Measurements from ENCODE around the gene GMPPA. TPM values are rescaled to one million over a fixed set of nuclear protein-coding genes. Genes with fewer than 3 reads are reported as not detected.
A peak's percentile ranks its signal among the peaks of the same experiment; 100 is the strongest.

Gene GMPPA
- total RNA-seq, 1 donor from 2014 or later, result 21.6 TPM

GRCh38 chr2:219543596-219544358 is 45.1 kb downstream of the GMPPA start, which contains the start of the genes CHPF and TMEM198:
Gene CHPF, minus strand, starts transcription at chr2:219543809. Its CDS starts 271 bp downstream, at chr2:219543538.
Gene TMEM198, plus strand, starts transcription at chr2:219544028. Its CDS starts 700 bp downstream, at chr2:219544728.
- ATAC-seq (peak; percentile 93), DNase-seq (peak; percentile 99)
- intact Hi-C loops (cut with micrococcal nuclease), result no loop called here

DNA sequence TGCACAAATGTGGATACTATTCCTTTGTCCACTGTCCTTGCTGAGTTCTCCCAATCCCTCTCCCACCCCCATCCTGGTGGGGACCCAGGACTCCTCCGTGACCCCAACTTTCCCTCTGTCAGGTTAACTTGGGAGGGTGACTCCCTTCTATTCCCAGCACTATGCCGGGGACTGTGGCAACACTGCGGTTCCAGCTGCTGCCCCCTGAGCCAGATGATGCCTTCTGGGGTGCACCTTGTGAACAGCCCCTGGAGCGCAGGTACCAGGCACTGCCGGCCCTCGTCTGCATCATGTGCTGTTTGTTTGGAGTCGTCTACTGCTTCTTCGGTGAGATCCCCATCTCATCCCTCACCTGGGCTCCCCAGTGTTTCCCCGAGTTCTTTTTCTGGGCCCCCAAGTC is 45.9 kb downstream of the GMPPA start:
- DNase-seq, result no peak
- intact Hi-C loops (cut with micrococcal nuclease), result no loop called here
- no peak for ATAC-seq

DNA sequence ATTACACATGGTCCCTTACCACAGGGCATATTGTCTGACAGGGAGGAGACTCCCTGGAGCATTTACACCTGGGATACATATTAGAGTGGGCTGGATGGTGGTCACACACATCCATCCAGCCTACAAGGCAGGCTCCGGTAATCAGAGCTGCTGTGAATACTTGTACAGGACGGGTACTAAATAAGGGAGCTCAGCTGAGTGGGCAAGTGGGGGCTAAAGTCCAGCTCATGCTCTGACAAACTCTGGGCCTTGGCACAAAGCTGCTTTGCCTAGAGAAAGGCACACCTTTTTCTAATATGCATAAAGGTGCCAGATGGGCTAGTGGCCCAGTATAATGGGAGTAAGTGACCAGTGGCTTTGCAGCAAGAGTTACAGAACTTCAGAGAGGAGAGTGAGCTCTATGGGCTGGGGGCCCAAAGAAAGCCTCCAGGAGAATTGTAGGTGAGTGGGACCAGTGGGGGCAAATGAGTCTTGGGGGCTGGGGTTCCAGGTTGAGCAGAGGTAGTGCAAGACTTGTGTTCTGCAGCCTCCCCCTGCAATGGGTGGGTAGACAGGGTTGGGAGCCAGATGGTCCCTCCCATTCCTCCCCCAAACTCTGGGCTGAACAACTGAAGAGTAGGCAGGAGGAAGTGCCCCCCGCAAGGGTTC is 46.7 kb downstream of the GMPPA start:
- DNase-seq (no peak), ATAC-seq (no peak)
- intact Hi-C loops (cut with micrococcal nuclease), result no loop called here

DNA sequence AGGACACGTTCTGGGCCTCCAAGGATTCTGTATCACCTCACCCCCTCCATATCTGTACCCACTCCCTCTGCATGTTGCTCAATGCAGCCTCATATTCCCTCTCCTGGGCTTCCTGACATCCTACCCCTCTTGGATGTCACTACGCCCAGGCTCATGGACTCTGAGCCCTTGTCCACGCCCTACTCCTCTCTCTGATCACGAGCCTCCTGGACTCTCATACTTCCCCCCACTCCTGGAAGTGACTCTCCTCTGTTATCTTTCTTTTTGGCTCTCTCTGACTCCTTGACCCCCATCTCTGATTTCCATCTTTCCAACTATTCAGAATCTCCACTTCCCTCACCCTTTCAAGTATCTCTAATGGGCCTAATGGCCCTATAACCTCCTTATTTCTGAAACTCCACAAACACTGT is 47.3 kb downstream of the GMPPA start:
- DNase-seq (no peak), ATAC-seq (no peak)
- intact Hi-C loops (cut with micrococcal nuclease), result no loop called here

- intact Hi-C loops (cut with micrococcal nuclease), result no loop called here
- ATAC-seq, result no peak
- no peak for DNase-seq
Measured at GRCh38 chr2:219547621-219548020, 48.9 kb downstream of the GMPPA start.

DNA sequence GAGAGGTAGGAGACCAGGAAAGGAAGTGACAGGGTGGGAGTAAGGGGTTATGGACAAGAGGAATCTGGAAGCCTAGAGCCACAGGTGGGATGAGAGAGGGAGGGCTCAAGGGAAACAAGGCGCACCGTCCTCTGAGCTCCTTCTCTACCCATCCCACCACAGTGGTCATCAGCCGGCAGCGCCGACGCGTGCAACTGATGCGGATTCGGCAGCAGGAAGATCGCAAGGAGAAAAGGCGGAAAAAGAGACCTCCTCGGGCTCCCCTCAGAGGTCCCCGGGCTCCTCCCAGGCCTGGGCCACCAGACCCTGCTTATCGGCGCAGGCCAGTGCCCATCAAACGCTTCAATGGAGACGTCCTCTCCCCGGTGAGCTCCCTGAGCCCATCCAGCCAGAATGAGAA is 50.3 kb downstream of the GMPPA start:
- intact Hi-C loops (cut with micrococcal nuclease), result no loop called here
- ATAC-seq (no peak), DNase-seq (no peak)

- ATAC-seq (no peak), DNase-seq (no peak)
- intact Hi-C loops (cut with micrococcal nuclease), result no loop called here
Measured at GRCh38 chr2:219549619-219550018, 50.9 kb downstream of the GMPPA start.

DNA sequence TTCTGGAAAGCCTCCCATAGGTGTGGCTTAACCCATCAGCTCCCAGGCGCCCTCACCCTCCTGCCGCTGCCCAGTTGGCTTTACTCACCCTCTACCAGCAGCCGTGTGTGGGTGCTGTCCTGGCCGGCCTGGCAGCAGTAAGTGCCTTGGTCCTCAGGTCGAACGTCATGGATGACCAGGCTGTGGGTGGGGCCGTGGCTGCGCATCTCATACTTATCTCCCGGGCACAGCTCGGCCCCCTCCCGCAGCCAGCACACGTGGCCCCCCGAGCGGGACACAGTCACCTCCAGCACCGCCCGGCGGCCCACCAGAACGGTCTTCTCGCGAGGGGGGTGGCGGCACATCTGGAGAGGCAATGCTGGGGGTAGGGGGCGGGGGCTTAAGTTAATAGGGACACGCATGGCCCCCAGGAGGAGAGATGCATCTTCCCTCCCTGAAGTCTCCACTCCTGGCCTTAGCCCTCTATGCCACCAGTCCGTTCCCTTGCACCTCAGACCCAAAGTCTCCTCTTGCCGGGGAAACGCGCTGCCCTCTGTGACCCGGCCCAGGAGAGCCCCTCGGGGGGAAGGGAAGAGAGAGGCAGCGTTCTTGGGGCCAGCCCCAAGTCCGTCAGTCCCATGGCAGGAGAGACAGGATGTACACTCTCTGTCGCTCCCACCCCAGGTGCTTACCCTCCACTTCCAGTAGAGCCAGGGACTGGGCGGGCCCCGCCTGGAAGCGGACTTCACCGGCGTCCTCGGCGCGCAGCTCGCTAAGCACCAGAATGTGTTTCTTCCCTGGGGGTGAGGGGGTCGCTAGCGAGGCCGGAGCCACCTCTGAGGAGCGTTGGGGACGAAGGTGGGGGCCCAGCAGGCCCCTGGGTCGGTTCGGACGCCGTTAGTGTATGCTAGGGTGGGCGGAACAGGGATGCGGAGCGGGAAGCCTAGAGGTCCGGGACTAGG is 53.0 kb downstream of the GMPPA start:
- DNase-seq (no peak), ATAC-seq (peak; percentile 2)

GRCh38 chr2:219552382-219553167 is 53.9 kb downstream of the GMPPA start:
- ATAC-seq (peak; percentile 93), DNase-seq (peak; percentile 92)
- intact Hi-C loops (cut with micrococcal nuclease), result no loop called here

More for the DNA sequence above, 53.0 kb downstream of the GMPPA start:
- intact Hi-C loops (cut with micrococcal nuclease), result no loop called here

DNA sequence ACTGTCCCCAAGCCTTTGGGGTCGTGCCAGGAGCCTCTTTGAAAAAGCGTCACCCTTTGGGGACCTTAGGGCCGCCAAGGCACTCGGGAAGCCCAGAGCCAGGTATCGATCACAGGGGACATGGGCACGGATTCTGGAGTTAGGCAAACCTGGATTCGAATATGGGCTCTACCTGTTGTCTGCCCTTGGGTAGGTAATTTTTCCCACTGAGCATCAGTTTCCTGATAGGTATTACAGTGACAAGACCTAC is 54.4 kb downstream of the GMPPA start:
- DNase-seq (no peak), ATAC-seq (no peak)
- intact Hi-C loops (cut with micrococcal nuclease), result no loop called here

GRCh38 chr2:219553463-219553963 is 54.8 kb downstream of the GMPPA start:
- DNase-seq (no peak), ATAC-seq (no peak)
- intact Hi-C loops (cut with micrococcal nuclease), result no loop called here

GRCh38 chr2:219554350-219554749 is 55.7 kb downstream of the GMPPA start:
- intact Hi-C loops (cut with micrococcal nuclease), result no loop called here
- DNase-seq (no peak), ATAC-seq (no peak)

DNA sequence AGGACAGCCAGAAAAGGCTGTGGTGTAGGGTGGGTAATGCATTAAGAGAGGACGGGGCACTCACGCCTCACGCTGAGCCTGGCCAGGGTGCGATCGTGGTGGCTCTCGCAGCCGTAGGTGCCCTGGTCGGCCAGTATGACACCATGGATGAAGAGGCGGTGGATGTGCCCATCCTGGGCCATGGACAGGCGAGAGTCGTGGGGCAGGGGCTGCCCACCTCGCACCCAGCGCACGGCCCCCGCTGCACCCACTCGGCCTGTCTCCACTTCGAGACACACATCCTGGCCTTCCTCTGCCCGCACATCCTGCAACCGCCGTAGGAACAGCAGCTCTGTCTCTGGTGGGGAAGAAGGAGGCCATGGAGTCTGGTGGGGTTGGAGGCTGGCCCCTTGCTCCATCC is 57.3 kb downstream of the GMPPA start:
- DNase-seq (no peak), ATAC-seq (no peak)
- intact Hi-C loops (cut with micrococcal nuclease), result no loop called here

DNA sequence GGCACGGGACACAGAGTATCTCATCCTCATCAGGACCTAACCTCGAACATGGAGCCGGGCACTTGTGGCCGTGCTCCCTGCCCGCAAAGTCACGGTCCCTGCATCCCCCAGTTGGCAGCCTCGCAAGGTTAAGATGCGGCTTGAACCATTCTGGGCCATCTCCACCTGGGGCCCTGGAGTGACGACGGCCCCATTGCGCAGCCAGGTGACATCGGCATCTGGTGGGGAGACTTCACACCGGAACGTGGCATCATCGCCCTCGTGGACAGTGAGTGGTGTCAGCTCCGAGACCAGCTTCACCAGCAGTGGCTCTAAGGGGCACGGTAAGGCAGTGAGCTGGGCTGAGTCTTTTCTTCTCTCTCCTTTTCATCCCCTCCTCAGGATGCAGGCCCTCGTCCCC is 57.7 kb downstream of the GMPPA start:
- intact Hi-C loops (cut with micrococcal nuclease), result no loop called here
- no peak for ATAC-seq
- peak; percentile 25 for DNase-seq

Small RNA genes within 50 kb of the gene (microRNA-seq; reads per million reads assigned to microRNA genes)
- 2.9 reads per million for gene MIR3132 (ENCODE audit: borderline number of aligned reads)

Other genes with a start within 250 kb of the GMPPA start
- not detected for gene TUBA4B, start 245.6 kb upstream of the GMPPA start, total RNA-seq
- gene TUBA4A, start 245.0 kb upstream of the GMPPA start, total RNA-seq, result 116 TPM
- 74.9 TPM for gene DNAJB2, start 219.5 kb upstream of the GMPPA start, total RNA-seq
- gene PTPRN, start 189.5 kb upstream of the GMPPA start, total RNA-seq, result not detected
- gene RESP18, start 166.1 kb upstream of the GMPPA start, total RNA-seq, result not detected
- gene DNPEP, start 111.0 kb upstream of the GMPPA start, total RNA-seq, result 74.8 TPM
- gene DES, start 80.5 kb upstream of the GMPPA start, total RNA-seq, result 14,457 TPM
- 111 TPM for gene SPEG, start 64.0 kb upstream of the GMPPA start, total RNA-seq
- not detected for gene ASIC4, start 15.6 kb downstream of the GMPPA start, total RNA-seq
- gene CHPF, start 44.9 kb downstream of the GMPPA start, total RNA-seq, result 93.1 TPM
- 1.7 TPM for gene TMEM198, start 45.1 kb downstream of the GMPPA start, total RNA-seq
- 190 TPM for gene OBSL1, start 72.6 kb downstream of the GMPPA start, total RNA-seq
- gene INHA, start 73.4 kb downstream of the GMPPA start, total RNA-seq, result 1.5 TPM
- gene STK11IP, start 99.0 kb downstream of the GMPPA start, total RNA-seq, result 14.0 TPM
- gene SLC4A3, start 128.7 kb downstream of the GMPPA start, total RNA-seq, result 456 TPM